HL-60 (cell line): ENCODE measurements around the gene MRPS34.

Experiments used
- POLR2AphosphoS5 ChIP-seq: IDR thresholded peaks from 2 replicates; pipeline ENCODE4 v1.6.1; 2012; ENCODE audit warnings: low read depth
- TF ChIP-seq, protein P1 (sequence below): IDR thresholded peaks from 2 replicates; pipeline ENCODE4 v1.6.1; 2012; ENCODE audit warnings: low read depth; ENCODE audit not compliant: insufficient replicate concordance
- TF ChIP-seq, protein P2 (sequence below): IDR thresholded peaks from one replicate; pipeline ENCODE4 v1.5.1; 2011; ENCODE audit warnings: low read length, control low read depth, inconsistent platforms; ENCODE audit not compliant: insufficient read depth

DNA sequence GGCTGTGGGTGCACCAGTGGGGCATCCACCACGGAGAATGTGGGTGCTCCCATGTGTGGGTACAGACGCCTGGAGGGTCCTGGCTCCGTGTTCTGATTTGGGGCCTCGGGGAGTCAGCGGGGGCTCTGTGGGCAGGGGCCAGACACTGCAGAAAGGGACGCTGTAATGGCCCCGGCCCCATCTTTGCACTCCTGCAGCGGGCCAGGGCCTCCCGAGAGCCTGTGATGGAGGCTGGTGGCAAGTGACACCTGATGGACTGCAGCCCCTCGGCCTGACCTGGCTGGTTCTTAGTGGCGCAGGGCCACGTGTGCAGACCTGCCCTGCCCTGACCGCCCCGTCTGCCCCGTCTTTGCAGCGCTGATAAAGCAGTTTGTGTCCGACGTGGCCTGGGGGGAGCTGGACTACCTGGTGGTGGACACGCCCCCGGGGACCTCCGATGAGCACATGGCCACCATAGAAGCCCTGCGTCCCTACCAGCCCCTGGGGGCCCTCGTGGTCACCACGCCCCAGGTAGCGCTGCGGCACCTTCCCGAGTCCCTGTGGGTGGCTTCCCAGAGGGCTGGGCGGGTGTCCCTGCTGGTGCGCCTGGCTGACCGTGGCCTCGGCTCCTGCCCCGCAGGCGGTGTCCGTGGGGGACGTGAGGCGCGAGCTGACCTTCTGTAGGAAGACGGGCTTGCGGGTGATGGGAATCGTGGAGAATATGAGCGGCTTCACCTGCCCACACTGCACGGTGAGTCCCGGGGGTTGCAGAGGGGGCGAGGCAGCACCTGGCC lies 14.6 kb upstream of the MRPS34 start:
- TF ChIP-seq, protein P1, sequence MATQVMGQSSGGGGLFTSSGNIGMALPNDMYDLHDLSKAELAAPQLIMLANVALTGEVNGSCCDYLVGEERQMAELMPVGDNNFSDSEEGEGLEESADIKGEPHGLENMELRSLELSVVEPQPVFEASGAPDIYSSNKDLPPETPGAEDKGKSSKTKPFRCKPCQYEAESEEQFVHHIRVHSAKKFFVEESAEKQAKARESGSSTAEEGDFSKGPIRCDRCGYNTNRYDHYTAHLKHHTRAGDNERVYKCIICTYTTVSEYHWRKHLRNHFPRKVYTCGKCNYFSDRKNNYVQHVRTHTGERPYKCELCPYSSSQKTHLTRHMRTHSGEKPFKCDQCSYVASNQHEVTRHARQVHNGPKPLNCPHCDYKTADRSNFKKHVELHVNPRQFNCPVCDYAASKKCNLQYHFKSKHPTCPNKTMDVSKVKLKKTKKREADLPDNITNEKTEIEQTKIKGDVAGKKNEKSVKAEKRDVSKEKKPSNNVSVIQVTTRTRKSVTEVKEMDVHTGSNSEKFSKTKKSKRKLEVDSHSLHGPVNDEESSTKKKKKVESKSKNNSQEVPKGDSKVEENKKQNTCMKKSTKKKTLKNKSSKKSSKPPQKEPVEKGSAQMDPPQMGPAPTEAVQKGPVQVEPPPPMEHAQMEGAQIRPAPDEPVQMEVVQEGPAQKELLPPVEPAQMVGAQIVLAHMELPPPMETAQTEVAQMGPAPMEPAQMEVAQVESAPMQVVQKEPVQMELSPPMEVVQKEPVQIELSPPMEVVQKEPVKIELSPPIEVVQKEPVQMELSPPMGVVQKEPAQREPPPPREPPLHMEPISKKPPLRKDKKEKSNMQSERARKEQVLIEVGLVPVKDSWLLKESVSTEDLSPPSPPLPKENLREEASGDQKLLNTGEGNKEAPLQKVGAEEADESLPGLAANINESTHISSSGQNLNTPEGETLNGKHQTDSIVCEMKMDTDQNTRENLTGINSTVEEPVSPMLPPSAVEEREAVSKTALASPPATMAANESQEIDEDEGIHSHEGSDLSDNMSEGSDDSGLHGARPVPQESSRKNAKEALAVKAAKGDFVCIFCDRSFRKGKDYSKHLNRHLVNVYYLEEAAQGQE, result no peak
- TF ChIP-seq, protein P2, sequence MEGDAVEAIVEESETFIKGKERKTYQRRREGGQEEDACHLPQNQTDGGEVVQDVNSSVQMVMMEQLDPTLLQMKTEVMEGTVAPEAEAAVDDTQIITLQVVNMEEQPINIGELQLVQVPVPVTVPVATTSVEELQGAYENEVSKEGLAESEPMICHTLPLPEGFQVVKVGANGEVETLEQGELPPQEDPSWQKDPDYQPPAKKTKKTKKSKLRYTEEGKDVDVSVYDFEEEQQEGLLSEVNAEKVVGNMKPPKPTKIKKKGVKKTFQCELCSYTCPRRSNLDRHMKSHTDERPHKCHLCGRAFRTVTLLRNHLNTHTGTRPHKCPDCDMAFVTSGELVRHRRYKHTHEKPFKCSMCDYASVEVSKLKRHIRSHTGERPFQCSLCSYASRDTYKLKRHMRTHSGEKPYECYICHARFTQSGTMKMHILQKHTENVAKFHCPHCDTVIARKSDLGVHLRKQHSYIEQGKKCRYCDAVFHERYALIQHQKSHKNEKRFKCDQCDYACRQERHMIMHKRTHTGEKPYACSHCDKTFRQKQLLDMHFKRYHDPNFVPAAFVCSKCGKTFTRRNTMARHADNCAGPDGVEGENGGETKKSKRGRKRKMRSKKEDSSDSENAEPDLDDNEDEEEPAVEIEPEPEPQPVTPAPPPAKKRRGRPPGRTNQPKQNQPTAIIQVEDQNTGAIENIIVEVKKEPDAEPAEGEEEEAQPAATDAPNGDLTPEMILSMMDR, result no peak
- no peak for TF ChIP-seq POLR2AphosphoS5
